Neuronal stem cell (in vitro differentiated cells): ENCODE measurements around the gene SLC16A7.
"Not testable (repeated sequence)": the region's sequence is repeated elsewhere in the genome, so short reads cannot be mapped to it uniquely, and the experiment has no call there.

ENCODE experiments used
- DNase-seq: peaks from one replicate; pipeline ENCODE4 v3.0.0-alpha.2; 2013; ENCODE audit warnings: low spot score
- H2AFZ ChIP-seq: one replicate; pipeline ENCODE4 v1.6.1; 2013; ENCODE audit warnings: mild to moderate bottlenecking, low read length, inconsistent platforms
- H2AK5ac ChIP-seq: 2 replicates; pipeline ENCODE4 v1.6.1; 2013; ENCODE audit warnings: low read depth, mild to moderate bottlenecking, inconsistent platforms, low read length, moderate library complexity, mixed read lengths
- H2BK120ac ChIP-seq: 2 replicates; pipeline ENCODE4 v1.6.1; 2013; ENCODE audit warnings: low read depth, mild to moderate bottlenecking, inconsistent platforms, low read length, moderate library complexity, mixed read lengths
- H2BK12ac ChIP-seq: one replicate; pipeline ENCODE4 v1.6.1; 2013; ENCODE audit warnings: low read length, inconsistent platforms
- H2BK15ac ChIP-seq: 2 replicates; pipeline ENCODE4 v1.6.1; 2013; ENCODE audit warnings: mild to moderate bottlenecking, low read length, inconsistent platforms, mixed read lengths
- H2BK5ac ChIP-seq: one replicate; pipeline ENCODE4 v1.6.1; 2013; ENCODE audit warnings: inconsistent platforms, mild to moderate bottlenecking, low read length, moderate library complexity
- H3K14ac ChIP-seq: one replicate; pipeline ENCODE4 v1.6.1; 2013; ENCODE audit warnings: low read length, inconsistent platforms
- H3K18ac ChIP-seq: 2 replicates; pipeline ENCODE4 v1.6.1; 2013; ENCODE audit warnings: low read length, inconsistent platforms
- H3K23ac ChIP-seq: 2 replicates; pipeline ENCODE4 v1.6.1; 2013; ENCODE audit warnings: low read depth, mild to moderate bottlenecking, mixed read lengths, low read length, inconsistent platforms; ENCODE audit not compliant: poor library complexity
- H3K27ac ChIP-seq: replicated peaks from 3 replicates; pipeline ENCODE4 v1.5.1; 2013; ENCODE audit warnings: low read length, inconsistent platforms
- H3K27me3 ChIP-seq, 3 experiments: 2 replicates each; pipeline ENCODE4 v1.6.1; 2013; ENCODE audit warnings: low read length in 3 of 3, mild to moderate bottlenecking in 2 of 3, inconsistent platforms in 1 of 3, low read depth in 1 of 3, mixed read lengths in 1 of 3, moderate library complexity in 1 of 3; ENCODE audit not compliant: control insufficient read depth in 3 of 3, insufficient read depth in 3 of 3
- H3K36me3 ChIP-seq, 2 donors: replicated peaks in 1 of 2; 2 replicates each; pipeline ENCODE4 v1.6.1; 2013; ENCODE audit warnings: low read length in 2 of 2; ENCODE audit not compliant: control insufficient read depth in 2 of 2, insufficient read depth in 2 of 2
- H3K4ac ChIP-seq: 2 replicates; pipeline ENCODE4 v1.6.1; 2013; ENCODE audit warnings: inconsistent platforms, mild to moderate bottlenecking, low read length, moderate library complexity
- H3K4me1 ChIP-seq, 2 donors: 1 replicate in 1 of 2; 2 replicates in 1 of 2; pipeline ENCODE4 v1.6.1; 2013; ENCODE audit warnings: low read length in 2 of 2, low read depth in 1 of 2; ENCODE audit not compliant: control insufficient read depth in 2 of 2, insufficient read depth in 1 of 2
- H3K4me2 ChIP-seq: one replicate; pipeline ENCODE4 v1.6.1; 2013; ENCODE audit warnings: mild to moderate bottlenecking, low read length, inconsistent platforms; ENCODE audit not compliant: insufficient read depth, poor library complexity, severe bottlenecking
- H3K4me3 ChIP-seq, 2 donors: 2 replicates each; pipeline ENCODE4 v1.5.1; 2013; ENCODE audit warnings: low read length in 2 of 2, mild to moderate bottlenecking in 2 of 2, inconsistent platforms in 1 of 2, moderate library complexity in 1 of 2
- H3K79me1 ChIP-seq: one replicate; pipeline ENCODE4 v1.6.1; 2013; ENCODE audit warnings: low read depth, mild to moderate bottlenecking, inconsistent platforms, low read length, moderate library complexity
- H3K9ac ChIP-seq: one replicate; pipeline ENCODE4 v1.6.1; 2013; ENCODE audit warnings: mild to moderate bottlenecking, low read depth, low read length, inconsistent platforms; ENCODE audit not compliant: poor library complexity
- H3K9me3 ChIP-seq, 2 donors: replicated peaks in 1 of 2; 2 replicates each; pipeline versions ENCODE3 to v1.6.1; 2013; ENCODE audit warnings: low read length in 2 of 2, mild to moderate bottlenecking in 2 of 2, inconsistent platforms in 1 of 2, low read depth in 1 of 2, mixed read lengths in 1 of 2, moderate library complexity in 1 of 2; ENCODE audit not compliant: control insufficient read depth in 2 of 2, insufficient read depth in 1 of 2
- H4K8ac ChIP-seq: one replicate; pipeline ENCODE4 v1.6.1; 2013; ENCODE audit warnings: low read depth, mild to moderate bottlenecking, inconsistent platforms, low read length, moderate library complexity
- H4K91ac ChIP-seq: one replicate; pipeline ENCODE4 v1.6.1; 2013; ENCODE audit warnings: low read length, low read depth, mild to moderate bottlenecking, inconsistent platforms; ENCODE audit not compliant: poor library complexity
- WGBS, 2 donors: extraction: QIAGEN DNeasy Blood & Tissue Kit; methylation state at CpG; one replicate each; pipeline ENCODE4 v1.1.7; 2013; ENCODE audit warnings: missing lambda C conversion rate in 2 of 2, mixed read lengths in 1 of 2; ENCODE audit not compliant: insufficient read length in 2 of 2, insufficient replicate concordance in 1 of 2; ENCODE audit errors: extremely low coverage in 2 of 2; 5-methylcytosine and 5-hydroxymethylcytosine counted together

Gene SLC16A7

GRCh38 chr12:59603754-59604153, 7.9 kb downstream of the SLC16A7 start:
- H3K23ac ChIP-seq: no peak overlapping the region
- H3K14ac ChIP-seq: no peak overlapping the region
- no peak overlapping the region for H2AFZ ChIP-seq
- no peak overlapping the region for H3K4me2 ChIP-seq
- no peak overlapping the region for H3K4ac ChIP-seq
- DNase-seq: no peak
- H2BK5ac ChIP-seq: no peak overlapping the region
- H3K4me1 ChIP-seq: no peaks in the 10 kb centered on the region
- no peaks in the 10 kb centered on the region for H3K79me1 ChIP-seq
- no peak overlapping the region for H4K91ac ChIP-seq
- no peak overlapping the region for H2BK120ac ChIP-seq
- H3K18ac ChIP-seq: no peak overlapping the region
- H2BK15ac ChIP-seq: no peak overlapping the region
- H2BK12ac ChIP-seq: no peak overlapping the region
- no peak overlapping the region for H3K27ac ChIP-seq
- no peak overlapping the region for H2AK5ac ChIP-seq
- no peak overlapping the region for H3K4me3 ChIP-seq
- no peaks in the 10 kb centered on the region for H3K27me3 ChIP-seq
- no peaks in the 10 kb centered on the region for H3K9me3 ChIP-seq
- H4K8ac ChIP-seq: no peak overlapping the region
- no peaks in the 10 kb centered on the region for H3K36me3 ChIP-seq
- H3K9ac ChIP-seq: no peak overlapping the region

GRCh38 chr12:59612823-59613434, 17.1 kb downstream of the SLC16A7 start:
- not testable (repeated sequence) for H2BK15ac ChIP-seq, H3K36me3 ChIP-seq, H3K4me2 ChIP-seq, H2BK120ac ChIP-seq, H4K91ac ChIP-seq, H3K27me3 ChIP-seq, H2AFZ ChIP-seq, H3K14ac ChIP-seq, H3K4me1 ChIP-seq, H2BK5ac ChIP-seq, H2AK5ac ChIP-seq, H3K9ac ChIP-seq, H4K8ac ChIP-seq, H3K4ac ChIP-seq, DNase-seq, H3K27ac ChIP-seq, H2BK12ac ChIP-seq, H3K23ac ChIP-seq, H3K18ac ChIP-seq, H3K9me3 ChIP-seq, H3K79me1 ChIP-seq, H3K4me3 ChIP-seq
- WGBS, 2 donors: no CpG with 5 or more reads among the region's 4 CpGs

- Histone ChIP-seq H4K91ac (no peak overlapping the region), H3K14ac (no peak overlapping the region), H3K23ac (no peak overlapping the region), H3K4me1 (no peaks in the 10 kb centered on the region), H3K27me3 (no peaks in the 10 kb centered on the region), H3K18ac (no peak overlapping the region), H2AK5ac (no peak overlapping the region), H3K36me3 (no peaks in the 10 kb centered on the region), H3K9ac (no peak overlapping the region), H3K4ac (no peak overlapping the region), H2BK120ac (no peak overlapping the region), H2BK5ac (no peak overlapping the region), H4K8ac (no peak overlapping the region), H3K4me3 (no peak overlapping the region), H3K4me2 (no peak overlapping the region), H2AFZ (no peak overlapping the region), H2BK15ac (no peak overlapping the region), H3K27ac (no peak overlapping the region), H3K79me1 (no peaks in the 10 kb centered on the region), H3K9me3 (peaks cover 0 to 1% of the 10 kb centered on the region in 2 donors), H2BK12ac (no peak overlapping the region)
- no peak for DNase-seq
These were observed 19.8 kb downstream of the SLC16A7 start for GRCh38 chr12:59615392-59616165.

GRCh38 chr12:59619461-59620240, 23.8 kb downstream of the SLC16A7 start:
- peaks cover 0 to 1% of the 10 kb centered on the region in 2 donors for H3K9me3 ChIP-seq
- H3K27ac ChIP-seq: no peak overlapping the region
- no CpG with 5 or more reads among the region's 1 CpG for WGBS, 2 donors
- no peaks in the 10 kb centered on the region for H3K27me3 ChIP-seq
- no peaks in the 10 kb centered on the region for H3K36me3 ChIP-seq
- no peak overlapping the region for H2BK12ac ChIP-seq
- H3K4me3 ChIP-seq: no peak overlapping the region
- no peak overlapping the region for H4K8ac ChIP-seq
- H3K14ac ChIP-seq: no peak overlapping the region
- H3K9ac ChIP-seq: no peak overlapping the region
- no peak overlapping the region for H4K91ac ChIP-seq
- H3K4me2 ChIP-seq: no peak overlapping the region
- no peak overlapping the region for H2AK5ac ChIP-seq
- no peak overlapping the region for H3K18ac ChIP-seq
- H3K4me1 ChIP-seq: no peaks in the 10 kb centered on the region
- no peak overlapping the region for H2AFZ ChIP-seq
- H3K4ac ChIP-seq: no peak overlapping the region
- no peak for DNase-seq
- H2BK5ac ChIP-seq: no peak overlapping the region
- no peak overlapping the region for H3K23ac ChIP-seq
- no peaks in the 10 kb centered on the region for H3K79me1 ChIP-seq
- H2BK15ac ChIP-seq: no peak overlapping the region
- no peak overlapping the region for H2BK120ac ChIP-seq
